Left lung (tissue), 10 donors: ENCODE results near the gene SPR. TPM values are rescaled to one million over a fixed set of nuclear protein-coding genes. Genes with fewer than 3 reads are reported as not detected.

Experiments used
- ATAC-seq: fragments of 200-7000 bp; cut with Tn5 transposase; one replicate; pipeline ENCODE4 v1.9.1; 2020; ENCODE audit warnings: moderate library complexity
- DNase-seq, 4 donors: peaks; one replicate each; pipeline ENCODE4 v3.0.0-alpha.2; 2013 to 2020
- H3K27ac ChIP-seq, 2 donors: fragments of 200-600 bp; sonication (generic) in 1 of 2; one replicate each; pipeline versions ENCODE4 v1.5.0 to v1.8.0; 2020 to 2021
- H3K27me3 ChIP-seq, 2 donors: fragments of 200-600 bp; sonication (generic) in 1 of 2; one replicate each; pipeline versions ENCODE4 v1.5.0 to v1.8.0; 2020 to 2021
- H3K36me3 ChIP-seq, 2 donors: fragments of 200-600 bp; sonication (generic) in 1 of 2; one replicate each; pipeline versions ENCODE4 v1.5.0 to v1.8.0; 2020 to 2021
- H3K4me1 ChIP-seq, 2 donors: fragments of 200-600 bp; one replicate each; pipeline ENCODE4 v1.8.0; 2021
- H3K4me3 ChIP-seq, 2 donors: fragments of 200-600 bp; sonication (generic) in 1 of 2; one replicate each; pipeline versions ENCODE4 v1.5.0 to v1.8.0; 2020 to 2021; ENCODE audit warnings: mild to moderate bottlenecking in 1 of 2
- H3K9me3 ChIP-seq, 2 donors: fragments of 200-600 bp; sonication (generic) in 1 of 2; one replicate each; pipeline versions ENCODE4 v1.5.0 to v1.8.0; 2020 to 2021
- CTCF ChIP-seq, 2 donors: fragments of 200-600 bp; sonication (generic) in 1 of 2; IDR thresholded peaks; one replicate each; pipeline versions ENCODE4 v1.5.0 to v1.8.0; 2021; ENCODE audit warnings: antibody characterized with exemption in 2 of 2
- intact Hi-C, 2 donors: fragments of 100-400 bp; cut with DNase I; formaldehyde crosslinking; loops; one replicate each; pipeline versions ENCODE4 v1.11.2 to v1.14.2; 2022
- polyA plus RNA-seq, 6 donors: library from polyadenylated mRNA; unstranded; fragments of 120-200 nt; gene quantifications; one replicate each; pipeline ENCODE4 v1.2.1, GENCODE V29; 2013; ENCODE audit not compliant: insufficient read length in 6 of 6
- total RNA-seq, 2 donors: library from RNA; stranded (reverse); fragmentation: NEBNext Ultra II Directional; extraction: Animal tissue kit (Norgen Biotek cat#: 25700); gene quantifications; one replicate each; pipeline ENCODE4 v1.2.1, GENCODE V29; 2021
- donor health status: DM: no; HTN: yes; CAD: no.
- donor health status: DM: no; HTN: no; CAD: no.

SPR gene
- total and polyA plus RNA-seq, 8 donors, result 5.2 to 41.9 (median 6.0) TPM

- no peak overlapping the region for H3K27ac ChIP-seq
- ATAC-seq (peak; percentile 40), DNase-seq (no peak)
- no peak overlapping the region for H3K4me3 ChIP-seq
- peaks cover 0 to 51% of the 10 kb centered on the region in 2 donors for H3K27me3 ChIP-seq
- peak in 1 of 2 donors; percentile 26 for TF ChIP-seq CTCF (IDR thresholded peaks at IDR 0.05)
- no peaks in the 10 kb centered on the region for H3K36me3 ChIP-seq
- H3K9me3 ChIP-seq, result no peaks in the 10 kb centered on the region
- intact Hi-C loops, result no loop called here
- H3K4me1 ChIP-seq, result no peaks in the 10 kb centered on the region
Measured at GRCh38 chr2:72934683-72935610, 47.7 kb downstream of the SPR start.

- ATAC-seq (no peak), DNase-seq (peak in 1 of 4 donors; percentile 65)
- no peaks in the 10 kb centered on the region for H3K4me1 ChIP-seq
- H3K9me3 ChIP-seq, result no peaks in the 10 kb centered on the region
- no peak overlapping the region for H3K27ac ChIP-seq
- no peaks in the 10 kb centered on the region for H3K36me3 ChIP-seq
- no peak for TF ChIP-seq CTCF (IDR thresholded peaks at IDR 0.05)
- intact Hi-C loops, result no loop called here
- no peak overlapping the region for H3K4me3 ChIP-seq
- H3K27me3 ChIP-seq, result peaks cover 0 to 44% of the 10 kb centered on the region in 2 donors
Measured at GRCh38 chr2:72935611-72935957, 48.4 kb downstream of the SPR start.

GRCh38 chr2:72936660-72937355, 49.6 kb downstream of the SPR start:
- intact Hi-C loops, result no loop called here
- Histone ChIP-seq H3K27ac (no peak overlapping the region), H3K27me3 (peaks cover 0 to 32% of the 10 kb centered on the region in 2 donors), H3K36me3 (no peaks in the 10 kb centered on the region), H3K4me3 (no peak overlapping the region), H3K9me3 (no peaks in the 10 kb centered on the region), H3K4me1 (no peaks in the 10 kb centered on the region)
- TF ChIP-seq CTCF (IDR thresholded peaks at IDR 0.05), result no peak
- DNase-seq (peak in 1 of 4 donors; percentile 72), ATAC-seq (no peak)

- no peaks in the 10 kb centered on the region for H3K4me1 ChIP-seq
- TF ChIP-seq CTCF (IDR thresholded peaks at IDR 0.05), result no peak
- no peak overlapping the region for H3K27ac ChIP-seq
- H3K9me3 ChIP-seq, result no peaks in the 10 kb centered on the region
- peak in 2 of 4 donors; percentile 36 to 58 for DNase-seq
- no peak for ATAC-seq
- peaks cover 0 to under 1% of the 10 kb centered on the region in 2 donors for H3K36me3 ChIP-seq
- intact Hi-C loops, result no loop called here
- no peak overlapping the region for H3K4me3 ChIP-seq
- H3K27me3 ChIP-seq, result peaks cover 0 to 28% of the 10 kb centered on the region in 2 donors
Measured at GRCh38 chr2:72937356-72937669, 50.1 kb downstream of the SPR start.

- no peaks in the 10 kb centered on the region for H3K9me3 ChIP-seq
- ATAC-seq, result no peak
- no peak overlapping the region for H3K27ac ChIP-seq
- H3K36me3 ChIP-seq, result peaks cover 0 to 12% of the 10 kb centered on the region in 2 donors
- H3K27me3 ChIP-seq, result peaks cover 0 to 17% of the 10 kb centered on the region in 2 donors
- intact Hi-C loops, result no loop called here
- peak in 1 of 4 donors; percentile 54 for DNase-seq
- no peak for TF ChIP-seq CTCF (IDR thresholded peaks at IDR 0.05)
- H3K4me1 ChIP-seq, result no peaks in the 10 kb centered on the region
- H3K4me3 ChIP-seq, result no peak overlapping the region
Measured at GRCh38 chr2:72938455-72938854, 51.2 kb downstream of the SPR start.
